H1 (cell line): ENCODE data around the gene RAD18. TPM values are rescaled to one million over a fixed set of nuclear protein-coding genes. Genes with fewer than 3 reads are reported as not detected.

Source experiments
- CBX5 ChIP-seq: fragments of 300-800, 300-1000 bp; sonication (generic); IDR thresholded peaks from 2 replicates; pipeline ENCODE4 v1.7.1; 2016; ENCODE audit warnings: antibody characterized with exemption, low read length, low read depth
- CBX8 ChIP-seq: fragments of 300-800, 300-1000 bp; sonication (generic); IDR thresholded peaks from 2 replicates; pipeline ENCODE4 v1.7.1; 2016; ENCODE audit warnings: low read depth, low read length, borderline replicate concordance
- CREB1 ChIP-seq: IDR thresholded peaks from 2 replicates; pipeline ENCODE4 v1.6.1; 2012; ENCODE audit warnings: inconsistent platforms
- GTF2F1 ChIP-seq: IDR thresholded peaks from 2 replicates; pipeline ENCODE4 v1.6.1; 2012; ENCODE audit warnings: low read depth, low read length, improper control_type of control experiment, borderline replicate concordance
- KDM4A ChIP-seq: IDR thresholded peaks from one replicate; pipeline ENCODE4 v1.7.1; 2012; ENCODE audit warnings: low read depth, mild to moderate bottlenecking, moderate library complexity, low read length, inconsistent platforms; ENCODE audit not compliant: severe bottlenecking
- RAD21 ChIP-seq, 2 experiments: IDR thresholded peaks in 1 of 2; conservative IDR thresholded peaks in 1 of 2; 2 replicates each; pipeline ENCODE4 v1.6.1; 2011; ENCODE audit warnings: low read depth in 2 of 2, low read length in 2 of 2, improper control_type of control experiment in 1 of 2, inconsistent platforms in 1 of 2, mild to moderate bottlenecking in 1 of 2, moderate library complexity in 1 of 2
- SIN3A ChIP-seq, 2 experiments: IDR thresholded peaks in 1 of 2; conservative IDR thresholded peaks in 1 of 2; 2 replicates each; pipeline ENCODE4 v1.6.1; 2011 to 2012; ENCODE audit warnings: low read length in 2 of 2, improper control_type of control experiment in 1 of 2, low read depth in 1 of 2, mild to moderate bottlenecking in 1 of 2
- SRF ChIP-seq: IDR thresholded peaks from 2 replicates; pipeline ENCODE4 v1.6.1; 2011; ENCODE audit warnings: mild to moderate bottlenecking, low read depth, low read length, moderate library complexity
- TAF7 ChIP-seq: optimal IDR thresholded peaks from 2 replicates; pipeline ENCODE3; 2011; ENCODE audit warnings: low read depth, mild to moderate bottlenecking, inconsistent platforms, low read length, moderate library complexity, borderline replicate concordance
- polyA plus RNA-seq, 7 experiments: library from polyadenylated mRNA; depleted of rRNA in 3 of 7; stranded (reverse) in 5 of 7; unstranded in 2 of 7; fragments of >200 nt in 5 of 7; fragments of 200-250 nt in 2 of 7; gene quantifications; 1 replicate in 5 of 7; 2 replicates in 1 of 7; 4 replicates in 1 of 7; pipeline versions ENCODE4 v1.2.1 to v1.2.3, GENCODE V29; 2011 to 2013; ENCODE audit warnings: missing spikeins in 2 of 7, mixed read lengths in 2 of 7
- total RNA-seq: library from RNA; stranded (reverse); fragmentation: NEBNext Ultra II Directional; extraction: Animal tissue kit (Norgen Biotek cat#: 25700); gene quantifications from 2 replicates; pipeline ENCODE4 v1.2.1, GENCODE V29; 2021
- TF ChIP-seq, protein P1 (sequence below): fragments of 300-600 bp; sonication (generic); IDR thresholded peaks from 2 replicates; pipeline ENCODE4 v1.7.1; 2012; ENCODE audit warnings: low read length, moderate library complexity, mild to moderate bottlenecking, inconsistent platforms; ENCODE audit not compliant: insufficient replicate concordance

The RAD18 gene
- total and polyA plus RNA-seq, 2 of the 8 experiments (the other 6 are each of a cell fraction or from before 2014, with no cell fraction given), result 13.0 to 23.2 TPM

DNA sequence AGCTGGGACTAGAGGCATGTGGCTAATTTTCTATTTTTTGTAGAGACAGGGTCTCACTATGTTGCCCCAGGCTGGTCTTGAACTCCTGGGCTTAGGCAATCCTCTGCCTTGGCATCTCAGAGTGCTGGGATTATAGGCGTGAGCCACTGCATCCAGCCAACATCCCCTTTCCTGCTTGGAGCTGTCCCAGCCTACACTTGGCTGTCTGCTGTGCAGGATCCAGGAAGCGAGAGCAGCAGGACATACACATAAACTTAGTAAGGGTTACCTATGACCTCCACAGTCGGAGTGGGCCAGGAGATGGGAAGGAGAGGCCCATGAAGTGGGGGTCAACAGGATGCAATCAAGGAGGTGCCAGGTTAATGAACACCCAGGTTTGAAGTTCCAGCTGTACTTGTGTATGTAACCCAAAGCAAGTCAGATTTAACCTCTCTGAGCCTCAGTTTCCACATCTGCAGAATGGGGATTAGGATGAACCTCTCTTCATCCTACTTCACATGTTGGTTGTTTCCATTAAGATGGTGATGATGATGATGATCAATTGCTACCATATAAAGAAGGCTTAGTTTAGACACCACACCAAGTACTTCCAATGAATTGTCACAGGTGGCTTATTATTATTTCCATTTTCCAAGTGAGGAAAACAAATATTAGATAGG, 124.4 kb downstream of the RAD18 start (continued):
- TF ChIP-seq, protein P1, sequence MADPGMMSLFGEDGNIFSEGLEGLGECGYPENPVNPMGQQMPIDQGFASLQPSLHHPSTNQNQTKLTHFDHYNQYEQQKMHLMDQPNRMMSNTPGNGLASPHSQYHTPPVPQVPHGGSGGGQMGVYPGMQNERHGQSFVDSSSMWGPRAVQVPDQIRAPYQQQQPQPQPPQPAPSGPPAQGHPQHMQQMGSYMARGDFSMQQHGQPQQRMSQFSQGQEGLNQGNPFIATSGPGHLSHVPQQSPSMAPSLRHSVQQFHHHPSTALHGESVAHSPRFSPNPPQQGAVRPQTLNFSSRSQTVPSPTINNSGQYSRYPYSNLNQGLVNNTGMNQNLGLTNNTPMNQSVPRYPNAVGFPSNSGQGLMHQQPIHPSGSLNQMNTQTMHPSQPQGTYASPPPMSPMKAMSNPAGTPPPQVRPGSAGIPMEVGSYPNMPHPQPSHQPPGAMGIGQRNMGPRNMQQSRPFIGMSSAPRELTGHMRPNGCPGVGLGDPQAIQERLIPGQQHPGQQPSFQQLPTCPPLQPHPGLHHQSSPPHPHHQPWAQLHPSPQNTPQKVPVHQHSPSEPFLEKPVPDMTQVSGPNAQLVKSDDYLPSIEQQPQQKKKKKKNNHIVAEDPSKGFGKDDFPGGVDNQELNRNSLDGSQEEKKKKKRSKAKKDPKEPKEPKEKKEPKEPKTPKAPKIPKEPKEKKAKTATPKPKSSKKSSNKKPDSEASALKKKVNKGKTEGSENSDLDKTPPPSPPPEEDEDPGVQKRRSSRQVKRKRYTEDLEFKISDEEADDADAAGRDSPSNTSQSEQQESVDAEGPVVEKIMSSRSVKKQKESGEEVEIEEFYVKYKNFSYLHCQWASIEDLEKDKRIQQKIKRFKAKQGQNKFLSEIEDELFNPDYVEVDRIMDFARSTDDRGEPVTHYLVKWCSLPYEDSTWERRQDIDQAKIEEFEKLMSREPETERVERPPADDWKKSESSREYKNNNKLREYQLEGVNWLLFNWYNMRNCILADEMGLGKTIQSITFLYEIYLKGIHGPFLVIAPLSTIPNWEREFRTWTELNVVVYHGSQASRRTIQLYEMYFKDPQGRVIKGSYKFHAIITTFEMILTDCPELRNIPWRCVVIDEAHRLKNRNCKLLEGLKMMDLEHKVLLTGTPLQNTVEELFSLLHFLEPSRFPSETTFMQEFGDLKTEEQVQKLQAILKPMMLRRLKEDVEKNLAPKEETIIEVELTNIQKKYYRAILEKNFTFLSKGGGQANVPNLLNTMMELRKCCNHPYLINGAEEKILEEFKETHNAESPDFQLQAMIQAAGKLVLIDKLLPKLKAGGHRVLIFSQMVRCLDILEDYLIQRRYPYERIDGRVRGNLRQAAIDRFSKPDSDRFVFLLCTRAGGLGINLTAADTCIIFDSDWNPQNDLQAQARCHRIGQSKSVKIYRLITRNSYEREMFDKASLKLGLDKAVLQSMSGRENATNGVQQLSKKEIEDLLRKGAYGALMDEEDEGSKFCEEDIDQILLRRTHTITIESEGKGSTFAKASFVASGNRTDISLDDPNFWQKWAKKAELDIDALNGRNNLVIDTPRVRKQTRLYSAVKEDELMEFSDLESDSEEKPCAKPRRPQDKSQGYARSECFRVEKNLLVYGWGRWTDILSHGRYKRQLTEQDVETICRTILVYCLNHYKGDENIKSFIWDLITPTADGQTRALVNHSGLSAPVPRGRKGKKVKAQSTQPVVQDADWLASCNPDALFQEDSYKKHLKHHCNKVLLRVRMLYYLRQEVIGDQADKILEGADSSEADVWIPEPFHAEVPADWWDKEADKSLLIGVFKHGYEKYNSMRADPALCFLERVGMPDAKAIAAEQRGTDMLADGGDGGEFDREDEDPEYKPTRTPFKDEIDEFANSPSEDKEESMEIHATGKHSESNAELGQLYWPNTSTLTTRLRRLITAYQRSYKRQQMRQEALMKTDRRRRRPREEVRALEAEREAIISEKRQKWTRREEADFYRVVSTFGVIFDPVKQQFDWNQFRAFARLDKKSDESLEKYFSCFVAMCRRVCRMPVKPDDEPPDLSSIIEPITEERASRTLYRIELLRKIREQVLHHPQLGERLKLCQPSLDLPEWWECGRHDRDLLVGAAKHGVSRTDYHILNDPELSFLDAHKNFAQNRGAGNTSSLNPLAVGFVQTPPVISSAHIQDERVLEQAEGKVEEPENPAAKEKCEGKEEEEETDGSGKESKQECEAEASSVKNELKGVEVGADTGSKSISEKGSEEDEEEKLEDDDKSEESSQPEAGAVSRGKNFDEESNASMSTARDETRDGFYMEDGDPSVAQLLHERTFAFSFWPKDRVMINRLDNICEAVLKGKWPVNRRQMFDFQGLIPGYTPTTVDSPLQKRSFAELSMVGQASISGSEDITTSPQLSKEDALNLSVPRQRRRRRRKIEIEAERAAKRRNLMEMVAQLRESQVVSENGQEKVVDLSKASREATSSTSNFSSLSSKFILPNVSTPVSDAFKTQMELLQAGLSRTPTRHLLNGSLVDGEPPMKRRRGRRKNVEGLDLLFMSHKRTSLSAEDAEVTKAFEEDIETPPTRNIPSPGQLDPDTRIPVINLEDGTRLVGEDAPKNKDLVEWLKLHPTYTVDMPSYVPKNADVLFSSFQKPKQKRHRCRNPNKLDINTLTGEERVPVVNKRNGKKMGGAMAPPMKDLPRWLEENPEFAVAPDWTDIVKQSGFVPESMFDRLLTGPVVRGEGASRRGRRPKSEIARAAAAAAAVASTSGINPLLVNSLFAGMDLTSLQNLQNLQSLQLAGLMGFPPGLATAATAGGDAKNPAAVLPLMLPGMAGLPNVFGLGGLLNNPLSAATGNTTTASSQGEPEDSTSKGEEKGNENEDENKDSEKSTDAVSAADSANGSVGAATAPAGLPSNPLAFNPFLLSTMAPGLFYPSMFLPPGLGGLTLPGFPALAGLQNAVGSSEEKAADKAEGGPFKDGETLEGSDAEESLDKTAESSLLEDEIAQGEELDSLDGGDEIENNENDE, result no peak
- TF ChIP-seq RAD21 (IDR thresholded peaks at IDR 0.05 in 1 of 2, conservative IDR thresholded peaks at IDR 0.05 in 1 of 2; ENCODE audit: low read depth in 2 of 2, low read length in 2 of 2), result no peak
- no peak for TF ChIP-seq SIN3A (conservative IDR thresholded peaks at IDR 0.05 in 1 of 2, IDR thresholded peaks at IDR 0.05 in 1 of 2; ENCODE audit: low read depth in 1 of 2, low read length in 2 of 2)
- TF ChIP-seq TAF7, result no peak
- TF ChIP-seq CBX8, result no peak
- TF ChIP-seq SRF, result no peak
- TF ChIP-seq GTF2F1, result no peak
- TF ChIP-seq CREB1, result no peak
- TF ChIP-seq KDM4A, result no peak
- TF ChIP-seq CBX5, result no peak
